OCI-LY3 (cell line): Measurements from ENCODE around the gene DUSP2.

Source experiments
- CTCF ChIP-seq: fragments of 200-600, 300-600 bp; sonication (generic); IDR thresholded peaks from 2 replicates; pipeline ENCODE4 v1.5.1; 2014; ENCODE audit warnings: antibody characterized with exemption, low read length, low read depth
- EZH2phosphoT487 ChIP-seq: fragments of 200-600 bp; shearing (Covaris generic); IDR thresholded peaks from 2 replicates; pipeline ENCODE4 v1.6.1; 2018; ENCODE audit warnings: antibody characterized with exemption, mixed run types, low read depth

GRCh38 chr2:96109361-96109680 lies 35.9 kb downstream of the DUSP2 start:
- no peak for TF ChIP-seq CTCF
- TF ChIP-seq EZH2phosphoT487: no peak
